ENCODE results near the gene CD47.

CD47 gene

GRCh38 chr3:108114423-108115065 lies 23.7 kb upstream of the CD47 start:
- DNase-seq, result no peak

- no peak for DNase-seq
These were observed 23.1 kb upstream of the CD47 start for GRCh38 chr3:108113975-108114374.

DNA sequence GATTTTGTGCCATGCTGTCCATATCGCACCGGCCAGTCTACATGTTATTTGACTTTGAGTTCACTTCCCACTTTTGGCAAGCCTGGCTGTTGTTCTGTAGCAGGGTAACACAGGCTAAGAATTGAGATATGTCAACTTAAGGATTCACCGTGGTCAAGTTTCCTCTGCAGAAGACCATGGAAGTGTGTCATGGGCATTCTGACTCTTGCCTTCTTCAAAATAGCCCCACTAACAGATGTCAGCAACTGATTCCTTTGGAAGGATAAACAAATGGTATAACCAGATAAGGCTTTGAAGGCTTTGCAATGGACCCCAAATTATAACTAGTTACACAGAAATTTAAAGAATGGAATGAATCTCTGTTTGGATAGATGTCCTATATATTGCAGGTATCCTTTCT lies 20.1 kb upstream of the CD47 start:
- no peak for DNase-seq

GRCh38 chr3:108108416-108108815 lies 17.6 kb upstream of the CD47 start:
- DNase-seq, result no peak

GRCh38 chr3:108106449-108106848 lies 15.6 kb upstream of the CD47 start:
- no peak for DNase-seq

GRCh38 chr3:108106031-108106430 lies 15.2 kb upstream of the CD47 start:
- no peak for DNase-seq

- DNase-seq, result no peak
These were observed 13.3 kb upstream of the CD47 start for GRCh38 chr3:108103886-108104797.

DNA sequence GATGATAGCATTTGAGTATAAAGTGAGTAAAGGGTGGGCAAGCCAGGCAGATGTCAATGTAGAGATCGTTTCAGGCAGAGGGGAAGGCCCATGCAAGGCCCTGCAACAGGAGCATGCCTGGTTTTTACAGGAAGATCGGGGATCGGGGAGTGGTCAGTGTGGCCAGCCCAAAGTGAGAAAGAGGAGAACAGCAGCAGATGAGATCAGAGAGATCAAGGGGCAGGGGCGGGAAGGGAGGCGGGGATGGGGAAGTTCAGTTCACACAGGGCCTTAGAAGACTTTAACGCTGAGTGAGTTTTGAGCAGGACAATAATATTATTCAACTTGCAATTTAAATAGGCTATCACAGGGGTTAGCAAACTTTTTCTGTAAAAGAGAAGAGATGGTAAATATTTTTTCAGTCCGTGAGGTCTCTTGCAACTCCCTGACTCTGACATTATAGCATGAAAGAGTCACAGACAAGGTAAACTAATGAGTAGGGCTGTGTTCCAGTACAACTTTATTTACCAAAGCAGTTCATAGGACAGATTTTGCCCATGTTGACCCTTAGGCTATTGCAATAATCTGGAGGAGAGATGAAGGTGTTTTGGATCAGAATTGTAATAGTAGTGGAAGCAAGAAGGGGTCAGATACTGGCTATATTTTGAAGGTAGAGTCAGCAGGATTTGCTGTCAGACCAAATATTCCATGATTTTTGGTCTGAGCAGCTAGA lies 12.4 kb upstream of the CD47 start:
- DNase-seq, result no peak

- DNase-seq, result peak in 1 of 2 donors; percentile 80
These were observed 11.7 kb upstream of the CD47 start for GRCh38 chr3:108102420-108103039.

DNA sequence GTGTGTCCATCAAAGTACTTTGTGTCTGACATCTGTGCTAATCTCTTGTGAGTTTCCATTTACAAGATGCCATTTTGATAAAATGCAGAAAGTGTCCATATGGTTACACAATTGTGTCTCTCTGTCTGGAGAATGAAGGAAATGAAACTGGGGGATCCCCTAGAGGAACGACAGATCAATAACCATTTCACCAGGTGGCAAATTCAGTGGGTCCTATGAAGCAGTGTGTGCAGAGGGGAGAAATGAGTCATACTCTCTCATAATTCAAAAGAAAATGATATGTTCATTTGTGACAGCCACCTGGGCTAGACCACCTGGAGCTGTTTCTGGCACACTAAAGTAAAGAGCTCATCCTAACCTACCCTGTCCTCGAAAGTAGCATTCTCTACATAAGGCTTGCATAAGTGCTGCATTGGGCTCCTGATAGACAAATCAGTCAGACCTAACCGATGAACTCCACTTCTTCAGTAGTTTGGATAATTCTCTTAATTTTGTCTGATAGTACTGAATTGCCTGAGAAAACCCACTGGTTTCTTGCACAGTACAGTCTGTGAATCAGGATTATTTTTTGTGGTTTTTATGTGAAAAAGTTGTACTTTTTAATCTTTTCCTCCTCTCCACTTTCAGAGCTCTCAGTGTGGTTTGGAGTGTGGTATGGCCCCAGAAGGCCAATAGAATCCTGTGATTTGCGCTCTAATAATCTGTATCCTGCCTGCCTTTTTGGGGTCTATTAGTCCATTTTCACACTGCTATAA lies 10.3 kb upstream of the CD47 start:
- DNase-seq, result no peak

- peak in 1 of 2 donors; percentile 85 for DNase-seq
These were observed 9.0 kb upstream of the CD47 start for GRCh38 chr3:108099679-108100428.

DNA sequence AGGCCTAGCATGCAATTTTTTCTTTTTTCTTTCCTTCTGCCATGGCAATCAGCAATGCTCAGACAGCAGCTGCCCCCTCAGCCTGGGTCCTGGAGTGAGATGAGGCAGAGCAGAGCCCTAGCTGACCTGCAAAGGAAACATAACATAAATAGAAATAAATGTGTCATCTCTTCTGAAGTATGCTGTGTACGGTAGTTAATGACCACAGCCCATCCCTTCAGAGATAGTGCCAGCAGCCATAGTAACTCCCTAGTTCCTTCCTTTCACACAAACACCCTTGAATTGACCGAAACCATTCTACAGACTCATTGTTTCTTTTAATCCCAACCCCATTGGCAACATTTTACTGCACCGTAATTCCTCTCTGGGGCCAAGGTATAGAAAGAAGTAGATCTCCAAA lies 8.4 kb upstream of the CD47 start:
- DNase-seq, result peak in 1 of 2 donors; percentile 18

- DNase-seq, result no peak
These were observed 7.2 kb upstream of the CD47 start for GRCh38 chr3:108098003-108098370.

DNA sequence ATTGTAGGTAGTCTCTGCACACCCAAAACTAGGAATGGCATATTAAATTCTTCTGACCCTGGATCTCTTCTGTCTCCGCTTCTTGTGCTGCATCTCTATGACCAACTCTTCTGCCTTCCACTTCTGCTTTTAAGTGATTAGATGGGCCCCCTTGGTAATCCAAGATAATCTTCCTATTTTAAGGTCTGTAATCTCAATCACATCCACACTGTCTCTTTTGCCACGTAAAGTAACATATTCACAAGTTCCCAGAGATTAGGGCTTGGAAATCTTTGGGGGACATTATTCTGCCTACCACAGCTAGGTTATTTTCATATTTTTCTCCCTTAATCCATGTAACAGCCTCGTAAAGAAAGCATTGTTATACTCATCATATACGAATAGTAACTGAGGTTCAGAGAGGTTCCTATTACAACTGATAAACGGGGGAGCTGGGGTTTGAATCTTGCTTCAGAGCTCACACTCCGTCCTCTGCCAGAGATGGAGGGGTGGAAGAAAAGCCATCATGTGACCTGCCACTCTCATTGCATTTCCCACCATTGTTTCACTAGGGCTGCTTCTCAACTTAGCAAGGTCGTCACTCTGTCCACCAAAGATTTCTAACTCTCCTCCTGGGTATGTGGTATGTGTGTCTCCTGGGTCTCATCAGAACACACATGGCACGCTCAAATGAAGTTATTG lies 6.6 kb upstream of the CD47 start:
- no peak for DNase-seq

- DNase-seq, result no peak
These were observed 5.9 kb upstream of the CD47 start for GRCh38 chr3:108096532-108097321.

DNA sequence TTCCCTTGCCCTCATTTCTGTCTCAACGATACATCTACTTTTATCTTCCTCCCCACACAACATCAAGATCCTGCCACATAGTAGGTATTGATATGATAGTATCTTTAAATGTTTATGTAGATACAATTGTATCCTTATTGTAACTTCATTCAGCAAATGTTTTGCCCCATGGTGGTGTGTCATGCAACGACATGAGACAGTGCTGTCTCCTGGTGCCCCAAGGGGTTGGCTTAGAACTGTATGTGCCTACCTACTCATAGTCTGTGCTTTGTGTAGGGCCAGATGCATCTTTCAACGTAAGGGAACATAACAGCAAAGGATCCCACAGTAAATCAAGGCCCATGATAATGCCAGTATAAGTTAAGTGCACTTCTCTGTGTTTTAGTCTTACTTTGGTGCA lies 2.8 kb upstream of the CD47 start:
- no peak for DNase-seq

GRCh38 chr3:108093021-108093420 lies 2.2 kb upstream of the CD47 start:
- no peak for DNase-seq

DNA sequence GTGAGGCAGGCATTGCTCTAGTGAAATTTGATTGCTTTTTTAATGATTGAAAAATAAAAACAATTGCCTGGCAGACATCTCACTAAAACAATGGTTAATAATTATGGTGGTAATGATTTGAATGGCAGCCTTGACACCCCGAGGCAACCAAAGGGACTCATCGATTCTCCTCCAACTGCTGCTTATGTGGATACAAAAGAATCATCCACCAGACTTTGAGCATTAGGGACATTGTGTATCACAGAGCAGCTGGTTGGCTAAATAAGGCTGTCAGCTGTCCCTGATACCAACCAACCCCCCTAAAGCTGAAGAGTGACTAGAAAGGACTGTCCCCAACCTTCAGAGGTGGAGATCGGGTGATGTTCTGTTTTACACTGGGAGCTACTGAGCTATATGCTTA lies 1.7 kb upstream of the CD47 start:
- no peak for DNase-seq

GRCh38 chr3:108091498-108092250 lies 843 bp upstream of the CD47 start:
- DNase-seq, result no peak
